ENCODE data around the gene TSNAX.

DNA sequence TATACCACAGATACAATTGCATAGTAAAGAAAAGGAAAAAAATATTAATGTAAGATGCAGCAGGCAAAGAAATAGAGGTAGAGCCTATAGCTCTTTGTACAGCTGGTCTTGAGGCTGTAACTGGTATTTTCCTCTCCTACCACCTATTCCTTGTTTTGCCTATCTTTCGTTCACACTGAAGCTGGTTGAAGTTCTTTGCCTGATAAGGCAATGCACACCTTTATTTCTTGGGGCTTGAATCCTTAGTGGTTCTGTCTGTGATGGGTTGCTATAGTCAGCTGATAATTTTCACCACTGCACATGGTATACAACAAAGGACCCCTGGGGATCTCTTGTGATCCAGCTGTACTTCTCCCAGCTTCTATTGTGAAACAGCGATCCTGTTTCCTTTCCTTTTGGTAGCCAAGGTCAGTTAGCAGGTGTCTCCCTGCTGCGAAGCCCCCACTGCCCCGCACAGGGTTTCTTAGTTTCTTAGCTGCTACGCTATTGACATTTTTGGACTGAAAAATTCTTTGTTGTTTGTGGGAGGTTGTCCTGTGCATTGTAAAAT is 9.9 kb upstream of the TSNAX start:
- TF ChIP-seq POLR2A (IDR thresholded peaks at IDR 0.05), result no peak
- TF ChIP-seq CTCF (IDR thresholded peaks at IDR 0.05), result no peak
- TF ChIP-seq POLR2AphosphoS5 (IDR thresholded peaks at IDR 0.05), result no peak
